ENCODE data around the gene INIP.

The INIP gene

DNA sequence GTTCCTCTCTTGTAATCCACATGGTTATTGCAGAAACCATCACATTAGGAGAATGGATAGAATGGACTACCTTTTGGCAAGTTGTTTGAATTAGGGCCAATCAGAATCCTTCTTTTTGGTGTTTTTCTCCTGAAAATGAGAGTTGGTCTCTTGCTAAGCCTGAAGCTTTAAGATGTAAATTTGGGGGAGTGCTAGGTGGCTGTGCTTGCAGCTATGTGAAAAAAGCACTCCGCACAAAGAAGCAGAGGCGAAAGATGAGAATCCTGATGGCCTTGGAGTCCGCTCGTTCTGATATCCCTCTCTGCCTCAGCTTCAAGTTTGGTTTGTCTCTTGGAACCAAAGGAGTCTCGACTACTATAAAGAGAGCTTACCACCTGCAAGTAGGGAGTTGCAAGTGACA lies 63.6 kb downstream of the INIP start:
- Histone ChIP-seq H2BK120ac (ENCODE audit: insufficient read depth, low read length, poor library complexity) (no peak overlapping the region), H3K4ac (ENCODE audit: low read depth, low read length) (no peak overlapping the region), H3K36me3 (ENCODE audit: control insufficient read depth in 1 of 2, insufficient read depth in 2 of 2, low read length in 2 of 2) (peaks cover 0 to 1% of the 10 kb centered on the region in 2 experiments), H3K18ac (ENCODE audit: low read length) (no peak overlapping the region), H3K23ac (ENCODE audit: low read length) (no peak overlapping the region), H3K79me2 (ENCODE audit: control insufficient read depth, insufficient read depth, low read length, poor library complexity) (no peaks in the 10 kb centered on the region), H3K27ac (ENCODE audit: low read depth, low read length) (no peak overlapping the region), H3K14ac (ENCODE audit: low read length) (no peak overlapping the region), H2AK5ac (ENCODE audit: low read length) (no peak overlapping the region), H3K4me3 (ENCODE audit: low read depth, low read length) (no peak overlapping the region), H4K8ac (ENCODE audit: low read depth, low read length) (no peak overlapping the region), H4K12ac (ENCODE audit: low read depth, low read length) (no peak overlapping the region), H3K9ac (ENCODE audit: low read length) (no peak overlapping the region), H3K27me3 (ENCODE audit: insufficient read depth, low read length) (no peaks in the 10 kb centered on the region), H4K91ac (ENCODE audit: low read depth, low read length) (no peak overlapping the region), H3K4me1 (ENCODE audit: control insufficient read depth in 1 of 2, insufficient read depth in 2 of 2, low read length in 2 of 2) (peaks cover 9 to 11% of the 10 kb centered on the region in 2 experiments), H2BK12ac (ENCODE audit: low read length) (no peak overlapping the region), H2AFZ (ENCODE audit: insufficient read depth, low read length, poor library complexity) (no peak overlapping the region), H3K79me1 (ENCODE audit: low read length) (no peaks in the 10 kb centered on the region), H2BK5ac (ENCODE audit: low read depth, low read length, poor library complexity) (no peak overlapping the region), H3K4me2 (ENCODE audit: low read length) (peak overlapping the region; percentile 19), H3K9me3 (ENCODE audit: insufficient read depth, low read depth, low read length) (no peaks in the 10 kb centered on the region)
- no peak for DNase-seq
- no CpG with 5 or more reads among the region's 5 CpGs for WGBS (ENCODE audit: extremely low coverage, insufficient coverage, insufficient read length)

GRCh38 chr9:112648624-112649023 lies 69.3 kb downstream of the INIP start:
- WGBS (ENCODE audit: extremely low coverage, insufficient coverage, insufficient read length) = no CpG with 5 or more reads among the region's 1 CpG
- no peak overlapping the region for H3K4ac ChIP-seq (ENCODE audit: low read depth, low read length)
- no peak overlapping the region for H3K23ac ChIP-seq (ENCODE audit: low read length)
- H2BK5ac ChIP-seq (ENCODE audit: low read depth, low read length, poor library complexity) = no peak overlapping the region
- no peak overlapping the region for H3K9ac ChIP-seq (ENCODE audit: low read length)
- peaks cover 0 to 3% of the 10 kb centered on the region in 2 experiments for H3K36me3 ChIP-seq (ENCODE audit: control insufficient read depth in 1 of 2, insufficient read depth in 2 of 2, low read length in 2 of 2)
- H4K8ac ChIP-seq (ENCODE audit: low read depth, low read length) = no peak overlapping the region
- H2BK120ac ChIP-seq (ENCODE audit: insufficient read depth, low read length, poor library complexity) = no peak overlapping the region
- no peaks in the 10 kb centered on the region for H3K79me2 ChIP-seq (ENCODE audit: control insufficient read depth, insufficient read depth, low read length, poor library complexity)
- H3K79me1 ChIP-seq (ENCODE audit: low read length) = no peaks in the 10 kb centered on the region
- no peak overlapping the region for H3K4me2 ChIP-seq (ENCODE audit: low read length)
- no peak overlapping the region for H2AFZ ChIP-seq (ENCODE audit: insufficient read depth, low read length, poor library complexity)
- no peaks in the 10 kb centered on the region for H3K27me3 ChIP-seq (ENCODE audit: insufficient read depth, low read length)
- H3K18ac ChIP-seq (ENCODE audit: low read length) = no peak overlapping the region
- H3K4me1 ChIP-seq (ENCODE audit: control insufficient read depth in 1 of 2, insufficient read depth in 2 of 2, low read length in 2 of 2) = peaks cover 4 to 7% of the 10 kb centered on the region in 2 experiments
- no peak overlapping the region for H2AK5ac ChIP-seq (ENCODE audit: low read length)
- no peak overlapping the region for H3K4me3 ChIP-seq (ENCODE audit: low read depth, low read length)
- H3K27ac ChIP-seq (ENCODE audit: low read depth, low read length) = no peak overlapping the region
- no peak overlapping the region for H4K91ac ChIP-seq (ENCODE audit: low read depth, low read length)
- no peak for DNase-seq
- H3K9me3 ChIP-seq (ENCODE audit: insufficient read depth, low read depth, low read length) = peaks cover 3% of the 10 kb centered on the region
- H3K14ac ChIP-seq (ENCODE audit: low read length) = no peak overlapping the region
- no peak overlapping the region for H4K12ac ChIP-seq (ENCODE audit: low read depth, low read length)
- no peak overlapping the region for H2BK12ac ChIP-seq (ENCODE audit: low read length)

DNA sequence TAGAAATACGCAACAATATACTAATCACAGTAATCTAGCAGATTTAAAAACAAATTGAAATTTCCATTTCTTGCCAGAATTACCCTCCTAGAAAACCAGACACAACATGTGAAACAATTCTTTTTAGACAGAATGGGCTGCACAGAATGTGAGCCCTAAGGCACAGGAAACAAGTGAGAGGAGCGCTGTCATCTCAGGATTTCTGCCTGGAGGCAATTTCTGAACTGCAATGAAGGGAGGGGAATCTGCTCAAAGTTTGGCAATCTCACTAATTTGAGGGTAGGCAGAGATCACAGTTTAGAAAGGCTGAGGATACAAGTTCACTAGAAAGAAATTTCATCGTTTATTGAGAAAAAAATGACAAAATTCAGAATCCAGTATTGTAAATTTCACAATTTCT lies 70.3 kb downstream of the INIP start:
- peaks cover 3% of the 10 kb centered on the region for H3K9me3 ChIP-seq (ENCODE audit: insufficient read depth, low read depth, low read length)
- H3K79me2 ChIP-seq (ENCODE audit: control insufficient read depth, insufficient read depth, low read length, poor library complexity) = no peaks in the 10 kb centered on the region
- H3K4me1 ChIP-seq (ENCODE audit: control insufficient read depth in 1 of 2, insufficient read depth in 2 of 2, low read length in 2 of 2) = peaks cover 0 to 3% of the 10 kb centered on the region in 2 experiments
- no peak overlapping the region for H3K14ac ChIP-seq (ENCODE audit: low read length)
- no peak overlapping the region for H3K27ac ChIP-seq (ENCODE audit: low read depth, low read length)
- H3K18ac ChIP-seq (ENCODE audit: low read length) = no peak overlapping the region
- no peaks in the 10 kb centered on the region for H3K79me1 ChIP-seq (ENCODE audit: low read length)
- H3K9ac ChIP-seq (ENCODE audit: low read length) = no peak overlapping the region
- DNase-seq = peak; percentile 80 to 96
- no peak overlapping the region for H4K8ac ChIP-seq (ENCODE audit: low read depth, low read length)
- no peak overlapping the region for H3K4me2 ChIP-seq (ENCODE audit: low read length)
- H2BK5ac ChIP-seq (ENCODE audit: low read depth, low read length, poor library complexity) = no peak overlapping the region
- no peak overlapping the region for H3K4me3 ChIP-seq (ENCODE audit: low read depth, low read length)
- H4K12ac ChIP-seq (ENCODE audit: low read depth, low read length) = no peak overlapping the region
- H3K23ac ChIP-seq (ENCODE audit: low read length) = no peak overlapping the region
- no peak overlapping the region for H2BK12ac ChIP-seq (ENCODE audit: low read length)
- H2AK5ac ChIP-seq (ENCODE audit: low read length) = no peak overlapping the region
- H3K4ac ChIP-seq (ENCODE audit: low read depth, low read length) = no peak overlapping the region
- WGBS (ENCODE audit: extremely low coverage, insufficient coverage, insufficient read length) = no CpG with 5 or more reads among the region's 3 CpGs
- no peak overlapping the region for H2AFZ ChIP-seq (ENCODE audit: insufficient read depth, low read length, poor library complexity)
- H3K36me3 ChIP-seq (ENCODE audit: control insufficient read depth in 1 of 2, insufficient read depth in 2 of 2, low read length in 2 of 2) = peaks cover 0 to 3% of the 10 kb centered on the region in 2 experiments
- no peaks in the 10 kb centered on the region for H3K27me3 ChIP-seq (ENCODE audit: insufficient read depth, low read length)
- no peak overlapping the region for H2BK120ac ChIP-seq (ENCODE audit: insufficient read depth, low read length, poor library complexity)
- no peak overlapping the region for H4K91ac ChIP-seq (ENCODE audit: low read depth, low read length)

GRCh38 chr9:112642126-112642525 lies 75.8 kb downstream of the INIP start:
- Histone ChIP-seq H3K79me1 (ENCODE audit: low read length) (no peaks in the 10 kb centered on the region), H2BK120ac (ENCODE audit: insufficient read depth, low read length, poor library complexity) (no peak overlapping the region), H2AFZ (ENCODE audit: insufficient read depth, low read length, poor library complexity) (no peak overlapping the region), H3K36me3 (ENCODE audit: control insufficient read depth in 1 of 2, insufficient read depth in 2 of 2, low read length in 2 of 2) (peaks cover 0 to 6% of the 10 kb centered on the region in 2 experiments), H2AK5ac (ENCODE audit: low read length) (no peak overlapping the region), H3K4me1 (ENCODE audit: control insufficient read depth in 1 of 2, insufficient read depth in 2 of 2, low read length in 2 of 2) (peaks cover 0 to 3% of the 10 kb centered on the region in 2 experiments), H3K4ac (ENCODE audit: low read depth, low read length) (no peak overlapping the region), H2BK5ac (ENCODE audit: low read depth, low read length, poor library complexity) (no peak overlapping the region), H4K8ac (ENCODE audit: low read depth, low read length) (no peak overlapping the region), H3K27me3 (ENCODE audit: insufficient read depth, low read length) (no peaks in the 10 kb centered on the region), H3K23ac (ENCODE audit: low read length) (no peak overlapping the region), H4K12ac (ENCODE audit: low read depth, low read length) (no peak overlapping the region), H3K79me2 (ENCODE audit: control insufficient read depth, insufficient read depth, low read length, poor library complexity) (no peaks in the 10 kb centered on the region), H2BK12ac (ENCODE audit: low read length) (no peak overlapping the region), H3K18ac (ENCODE audit: low read length) (no peak overlapping the region), H3K4me2 (ENCODE audit: low read length) (no peak overlapping the region), H3K27ac (ENCODE audit: low read depth, low read length) (no peak overlapping the region), H3K4me3 (ENCODE audit: low read depth, low read length) (no peak overlapping the region), H4K91ac (ENCODE audit: low read depth, low read length) (no peak overlapping the region), H3K14ac (ENCODE audit: low read length) (no peak overlapping the region), H3K9me3 (ENCODE audit: insufficient read depth, low read depth, low read length) (peaks cover 6% of the 10 kb centered on the region), H3K9ac (ENCODE audit: low read length) (peak overlapping the region; percentile 10)
- no CpG with 5 or more reads among the region's 3 CpGs for WGBS (ENCODE audit: extremely low coverage, insufficient coverage, insufficient read length)
- no peak for DNase-seq
